K562 (cell line): ENCODE data around the gene ACLY. TPM values are rescaled to one million over a fixed set of nuclear protein-coding genes. Genes with fewer than 3 reads are reported as not detected.

ENCODE experiments used
- FOXA3 ChIP-seq, 2 experiments: fragments of 450-650 bp in 1 of 2; sonication (generic) in 1 of 2; formaldehyde crosslinking; IDR thresholded peaks in 1 of 2; conservative IDR thresholded peaks in 1 of 2; 2 replicates each; pipeline versions ENCODE4 v1.4.0 to v1.8.0; 2020 to 2022; ENCODE audit warnings: mild to moderate bottlenecking in 2 of 2, missing genetic modification reagents in 1 of 2
- FOXP4 ChIP-seq: sonication (generic); formaldehyde crosslinking; IDR thresholded peaks from 2 replicates; pipeline ENCODE4 v1.8.0; 2022; ENCODE audit warnings: mild to moderate bottlenecking, missing genetic modification reagents, borderline replicate concordance
- HMG20B ChIP-seq: fragments of 250-450 bp; sonication (Bioruptor Pico); IDR thresholded peaks from 2 replicates; pipeline ENCODE4 v1.5.0; 2021; ENCODE audit warnings: mild to moderate bottlenecking
- KLF13 ChIP-seq: fragments of 450-650 bp; IDR thresholded peaks from 2 replicates; pipeline ENCODE4 v1.6.1; 2016; ENCODE audit warnings: missing genetic modification characterization, low read depth, mild to moderate bottlenecking, missing compliant biosample characterization, moderate library complexity, borderline replicate concordance
- MEF2D ChIP-seq: conservative IDR thresholded peaks from 2 replicates; pipeline ENCODE4 v1.6.1; 2016; ENCODE audit warnings: low read depth, missing genetic modification characterization, missing compliant biosample characterization
- MIER1 ChIP-seq: fragments of 450-650 bp; IDR thresholded peaks from 2 replicates; pipeline ENCODE4 v1.6.1; 2016; ENCODE audit warnings: antibody characterized with exemption, mild to moderate bottlenecking, low read depth
- OTX1 ChIP-seq: fragments of 450-650 bp; formaldehyde crosslinking; IDR thresholded peaks from 2 replicates; pipeline ENCODE4 v1.4.0; 2022; ENCODE audit warnings: mild to moderate bottlenecking
- PKNOX1 ChIP-seq: fragments of 450-650 bp; IDR thresholded peaks from 2 replicates; pipeline ENCODE4 v1.6.1; 2016
- POLR2H ChIP-seq: IDR thresholded peaks from 2 replicates; pipeline ENCODE4 v1.6.1; 2016; ENCODE audit warnings: missing genetic modification characterization, low read depth, mild to moderate bottlenecking, control low read depth, missing compliant biosample characterization, moderate library complexity
- SMARCC2 ChIP-seq: fragments of 450-650 bp; IDR thresholded peaks from 2 replicates; pipeline ENCODE4 v1.6.1; 2017; ENCODE audit warnings: antibody characterized with exemption, moderate library complexity, mild to moderate bottlenecking, low read depth
- SMC3 ChIP-seq: conservative IDR thresholded peaks from 2 replicates; pipeline ENCODE4 v1.6.1; 2011; ENCODE audit warnings: low read depth, low read length, improper control_type of control experiment; ENCODE audit not compliant: insufficient read depth
- SRF ChIP-seq, 2 experiments: fragments of 250-450, 450-650 bp in 1 of 2; sonication (Bioruptor Pico) in 1 of 2; sonication (generic) in 1 of 2; formaldehyde crosslinking; IDR thresholded peaks; 2 replicates each; pipeline versions ENCODE4 v1.5.0 to v1.5.1; 2020 to 2022; ENCODE audit warnings: mild to moderate bottlenecking in 1 of 2, missing genetic modification reagents in 1 of 2
- SRSF1 ChIP-seq: fragments of 200-400 bp; formaldehyde crosslinking; IDR thresholded peaks from 2 replicates; pipeline ENCODE4 v1.6.1; 2017; ENCODE audit warnings: mild to moderate bottlenecking, low read depth, low read length, moderate library complexity
- ZNF274 ChIP-seq: IDR thresholded peaks from 2 replicates; pipeline ENCODE4 v1.6.1; 2011; ENCODE audit warnings: low read depth, mild to moderate bottlenecking, low read length, moderate library complexity, borderline replicate concordance
- ZNF347 ChIP-seq: fragments of 450-650 bp; formaldehyde crosslinking; IDR thresholded peaks from 2 replicates; pipeline ENCODE4 v1.4.0; 2020; ENCODE audit warnings: low read depth, mild to moderate bottlenecking, moderate library complexity
- ZNF609 ChIP-seq: sonication (generic); formaldehyde crosslinking; IDR thresholded peaks from 2 replicates; pipeline ENCODE4 v1.8.1; 2023; ENCODE audit warnings: missing genetic modification reagents, mild to moderate bottlenecking, borderline replicate concordance
- polyA plus RNA-seq, 8 experiments: library from polyadenylated mRNA; depleted of rRNA in 4 of 8; stranded (reverse) in 5 of 8; unstranded in 3 of 8; fragments of >200 nt; fragmentation: Nextera tagmentation in 2 of 8; fragmentation: Illumina TruSeq in 1 of 8; extraction: Ambion mirVana in 2 of 8; extraction: Trizol in 1 of 8; gene quantifications; 2 replicates each; pipeline versions ENCODE4 v1.2.1 to v1.2.3, GENCODE V29; 2011 to 2014; ENCODE audit warnings: inconsistent platforms in 1 of 8, missing spikeins in 1 of 8
- total RNA-seq, 7 experiments: library from RNA; depleted of rRNA in 6 of 7; stranded (reverse); fragments of >200 nt in 6 of 7; fragmentation: Illumina TruSeq in 2 of 7; extraction: Trizol in 2 of 7; gene quantifications; 2 replicates each; pipeline versions ENCODE4 v1.2.1 to v1.2.3, GENCODE V29; 2011 to 2021; ENCODE audit warnings: low replicate concordance in 1 of 7
- TF ChIP-seq, protein P1 (sequence below): sonication (generic); formaldehyde crosslinking; IDR thresholded peaks from 2 replicates; pipeline ENCODE4 v1.8.0; 2022; ENCODE audit warnings: missing genetic modification reagents, mild to moderate bottlenecking, moderate library complexity, borderline replicate concordance

The ACLY gene
- total and polyA plus RNA-seq, 9 of the 15 experiments (the other 6 are each of a cell fraction or from before 2014, with no cell fraction given), result 42.9 to 280 (median 125) TPM

DNA sequence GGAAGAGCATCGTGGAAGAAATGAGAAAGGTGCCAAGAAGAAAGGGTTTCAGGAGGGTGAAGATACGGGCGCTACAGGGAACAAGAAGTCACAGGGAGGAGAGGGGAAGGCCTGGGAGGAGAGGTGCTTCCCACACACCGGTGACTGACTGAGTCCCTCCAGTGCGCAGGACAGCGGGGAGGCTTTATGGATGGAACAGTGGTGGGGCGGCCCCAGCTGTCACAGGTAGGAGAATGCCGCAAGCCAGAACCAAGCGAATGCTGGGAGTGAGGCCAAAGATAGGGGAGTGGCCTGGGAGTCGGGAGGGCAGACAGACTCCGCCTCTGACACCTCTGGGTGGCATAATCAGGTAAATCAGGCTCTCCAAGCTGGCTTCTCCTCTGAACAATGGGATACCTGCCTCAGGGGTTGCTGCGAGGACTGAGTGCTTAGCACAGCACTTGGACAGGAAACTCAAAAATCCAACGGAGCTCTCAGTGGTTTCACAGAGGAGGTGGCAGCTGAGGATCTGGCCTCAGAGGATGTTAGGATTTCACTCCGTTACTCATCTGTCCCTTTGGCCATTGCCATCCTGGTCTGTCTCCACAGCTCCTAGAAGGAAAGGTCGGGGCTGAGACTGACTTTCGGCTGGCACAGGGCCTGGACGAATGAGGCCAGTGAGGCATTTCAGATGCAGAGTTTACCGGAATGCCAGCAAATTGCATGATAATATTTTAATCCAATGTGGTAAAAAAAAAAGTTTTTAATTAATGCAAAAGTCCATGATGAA lies 47.1 kb upstream of the ACLY start (continued):
- TF ChIP-seq FOXP4 (CRISPR knock-in tag), result no peak
- no peak for TF ChIP-seq HMG20B
- TF ChIP-seq MEF2D (tag), result no peak
- TF ChIP-seq OTX1 (CRISPR knock-in tag), result no peak
- TF ChIP-seq PKNOX1, result peak; percentile 52
- TF ChIP-seq SMARCC2, result no peak
- no peak for TF ChIP-seq SRF (CRISPR knock-in tag; IDR thresholded peaks at IDR 0.05)
- TF ChIP-seq ZNF609 (CRISPR knock-in tag), result no peak
- TF ChIP-seq FOXA3 (CRISPR knock-in tag; conservative IDR thresholded peaks at IDR 0.05 in 1 of 2, IDR thresholded peaks at IDR 0.05 in 1 of 2), result no peak
- TF ChIP-seq SMC3, result no peak
- TF ChIP-seq ZNF274, result no peak
- TF ChIP-seq ZNF347 (CRISPR knock-in tag), result no peak
- TF ChIP-seq KLF13, result no peak
- no peak for TF ChIP-seq SRSF1
- TF ChIP-seq, protein P1, sequence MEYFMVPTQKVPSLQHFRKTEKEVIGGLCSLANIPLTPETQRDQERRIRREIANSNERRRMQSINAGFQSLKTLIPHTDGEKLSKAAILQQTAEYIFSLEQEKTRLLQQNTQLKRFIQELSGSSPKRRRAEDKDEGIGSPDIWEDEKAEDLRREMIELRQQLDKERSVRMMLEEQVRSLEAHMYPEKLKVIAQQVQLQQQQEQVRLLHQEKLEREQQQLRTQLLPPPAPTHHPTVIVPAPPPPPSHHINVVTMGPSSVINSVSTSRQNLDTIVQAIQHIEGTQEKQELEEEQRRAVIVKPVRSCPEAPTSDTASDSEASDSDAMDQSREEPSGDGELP, result peak; percentile 71; the same call in 1 of the 2 replicates
- 0 out of 2 replicates have a peak, but pooled peaks have one; percentile 22 for TF ChIP-seq MIER1
- TF ChIP-seq POLR2H (tag), result no peak
